Astrocyte (in vitro differentiated cells and primary cell): Measurements from ENCODE around the gene RTP1. TPM values are rescaled to one million over a fixed set of nuclear protein-coding genes. Genes with fewer than 3 reads are reported as not detected.

ENCODE experiments used
- DNase-seq: peaks from one replicate; pipeline ENCODE4 v3.0.0-alpha.2; 2010; ENCODE audit warnings: low read depth
- FAIRE-seq: peaks from 2 replicates; lab custom pipeline; 2011; peaks lifted over from hg19 to GRCh38; lab: Jason Lieb, UNC
- H2AFZ ChIP-seq: 2 replicates; pipeline ENCODE4 v1.6.0; 2012; ENCODE audit warnings: low read depth, low read length, inconsistent platforms
- H3K27ac ChIP-seq: 2 replicates; pipeline ENCODE4 v1.5.1; 2011; ENCODE audit warnings: low read depth, low read length, inconsistent platforms
- H3K27me3 ChIP-seq: 2 replicates; pipeline ENCODE4 v1.6.0; 2011; ENCODE audit warnings: low read length, inconsistent platforms; ENCODE audit not compliant: insufficient read depth
- H3K36me3 ChIP-seq: 2 replicates; pipeline ENCODE4 v1.5.1; 2011; ENCODE audit warnings: low read length, inconsistent platforms; ENCODE audit not compliant: insufficient read depth
- H3K4me1 ChIP-seq: 2 replicates; pipeline ENCODE4 v1.5.1; 2011; ENCODE audit warnings: low read length, inconsistent platforms; ENCODE audit not compliant: insufficient read depth
- H3K4me2 ChIP-seq: 2 replicates; pipeline ENCODE4 v1.6.0; 2012; ENCODE audit warnings: low read length, inconsistent platforms
- H3K4me3 ChIP-seq: 2 replicates; pipeline ENCODE4 v1.5.1; 2011; ENCODE audit warnings: low read depth, mild to moderate bottlenecking, low read length, inconsistent platforms; ENCODE audit not compliant: insufficient read depth
- H3K79me2 ChIP-seq: 2 replicates; pipeline ENCODE4 v1.6.0; 2012; ENCODE audit warnings: mild to moderate bottlenecking, low read length, inconsistent platforms; ENCODE audit not compliant: insufficient read depth
- H3K9ac ChIP-seq: 2 replicates; pipeline ENCODE4 v1.6.0; 2012; ENCODE audit warnings: mild to moderate bottlenecking, low read length, inconsistent platforms
- H3K9me3 ChIP-seq: 2 replicates; pipeline ENCODE4 v1.5.1; 2012; ENCODE audit warnings: low read depth, mild to moderate bottlenecking, low read length, inconsistent platforms; ENCODE audit not compliant: insufficient read depth
- H4K20me1 ChIP-seq: 2 replicates; pipeline ENCODE4 v1.6.0; 2012; ENCODE audit warnings: low read length, inconsistent platforms; ENCODE audit not compliant: insufficient read depth
- H3K27ac Mint-ChIP-seq: one replicate; pipeline ENCODE4 v1.8.0; 2021; ENCODE audit warnings: mild to moderate bottlenecking, mixed read lengths; ENCODE audit not compliant: unreplicated experiment
- H3K27me3 Mint-ChIP-seq: one replicate; pipeline ENCODE4 v1.8.0; 2021; ENCODE audit warnings: low read depth, mixed read lengths; ENCODE audit not compliant: unreplicated experiment
- H3K36me3 Mint-ChIP-seq: one replicate; pipeline ENCODE4 v1.8.0; 2021; ENCODE audit warnings: low read depth, mixed read lengths; ENCODE audit not compliant: unreplicated experiment
- H3K4me1 Mint-ChIP-seq: one replicate; pipeline ENCODE4 v1.8.0; 2021; ENCODE audit warnings: low read depth, mixed read lengths; ENCODE audit not compliant: unreplicated experiment
- H3K4me3 Mint-ChIP-seq: one replicate; pipeline ENCODE4 v1.8.0; 2021; ENCODE audit warnings: mild to moderate bottlenecking, moderate library complexity, mixed read lengths; ENCODE audit not compliant: unreplicated experiment
- H3K9me3 Mint-ChIP-seq: one replicate; pipeline ENCODE4 v1.8.0; 2021; ENCODE audit warnings: mild to moderate bottlenecking, mixed read lengths; ENCODE audit not compliant: unreplicated experiment
- CTCF ChIP-seq: IDR thresholded peaks from 2 replicates; pipeline ENCODE4 v1.5.1; 2011; ENCODE audit warnings: low read depth, mild to moderate bottlenecking, inconsistent platforms, low read length, moderate library complexity; ENCODE audit not compliant: insufficient read depth
- EZH2 ChIP-seq: IDR thresholded peaks from 2 replicates; pipeline ENCODE4 v1.6.1; 2012; ENCODE audit warnings: mild to moderate bottlenecking, low read length, inconsistent platforms; ENCODE audit not compliant: insufficient read depth
- total RNA-seq: library from RNA; stranded (reverse); gene quantifications from 2 replicates; pipeline ENCODE4 v1.2.1, GENCODE V29; 2021

Gene RTP1
- total RNA-seq, 1 donor from 2014 or later = not detected

- DNase-seq (no peak), FAIRE-seq (no peak)
- Histone ChIP-seq H4K20me1 (no peaks in the 10 kb centered on the region), H3K36me3 (no peaks in the 10 kb centered on the region), H3K4me3 (no peak overlapping the region), H3K27ac (no peak overlapping the region), H3K9ac (no peak overlapping the region), H3K9me3 (peaks cover 9% of the 10 kb centered on the region), H3K4me1 (peaks cover 19% of the 10 kb centered on the region), H2AFZ (no peak overlapping the region), H3K79me2 (no peaks in the 10 kb centered on the region), H3K4me2 (no peak overlapping the region), H3K27me3 (no peaks in the 10 kb centered on the region)
- Mint-ChIP-seq H3K27me3 (peaks cover 9% of the 10 kb centered on the region), H3K27ac (no peak overlapping the region), H3K9me3 (peaks cover 16% of the 10 kb centered on the region), H3K4me3 (no peak overlapping the region), H3K4me1 (peaks cover 9% of the 10 kb centered on the region), H3K36me3 (no peaks in the 10 kb centered on the region)
- TF ChIP-seq EZH2 (no peak), CTCF (no peak)
Observed at GRCh38 chr3:187210091-187210490, 12.8 kb downstream of the RTP1 start.

- FAIRE-seq = peak; percentile 87
- no peak overlapping the region for H2AFZ ChIP-seq
- peak; percentile 91 for DNase-seq
- H3K4me3 ChIP-seq = no peak overlapping the region
- peaks cover 19% of the 10 kb centered on the region for H3K4me1 ChIP-seq
- peaks cover 9% of the 10 kb centered on the region for H3K9me3 ChIP-seq
- H3K4me3 Mint-ChIP-seq = no peak overlapping the region
- H3K27me3 ChIP-seq = peaks cover 1% of the 10 kb centered on the region
- no peak overlapping the region for H3K9ac ChIP-seq
- peaks cover 9% of the 10 kb centered on the region for H3K4me1 Mint-ChIP-seq
- H3K36me3 Mint-ChIP-seq = no peaks in the 10 kb centered on the region
- H3K9me3 Mint-ChIP-seq = peaks cover 14% of the 10 kb centered on the region
- no peaks in the 10 kb centered on the region for H4K20me1 ChIP-seq
- H3K27ac ChIP-seq = no peak overlapping the region
- TF ChIP-seq EZH2 = no peak
- TF ChIP-seq CTCF = no peak
- H3K27ac Mint-ChIP-seq = no peak overlapping the region
- H3K27me3 Mint-ChIP-seq = peaks cover 5% of the 10 kb centered on the region
- H3K36me3 ChIP-seq = no peaks in the 10 kb centered on the region
- peak overlapping the region; percentile 14 for H3K4me2 ChIP-seq
- H3K79me2 ChIP-seq = no peaks in the 10 kb centered on the region
Observed at GRCh38 chr3:187210545-187211327, 13.4 kb downstream of the RTP1 start.

GRCh38 chr3:187211532-187212195, 14.4 kb downstream of the RTP1 start:
- peaks cover 9% of the 10 kb centered on the region for H3K9me3 Mint-ChIP-seq
- Histone ChIP-seq H4K20me1 (no peaks in the 10 kb centered on the region), H3K36me3 (no peaks in the 10 kb centered on the region), H3K9ac (no peak overlapping the region), H3K27me3 (peaks cover 6% of the 10 kb centered on the region), H3K9me3 (peaks cover 6% of the 10 kb centered on the region), H3K27ac (no peak overlapping the region), H3K4me3 (no peak overlapping the region), H3K4me2 (no peak overlapping the region), H2AFZ (no peak overlapping the region), H3K4me1 (peaks cover 19% of the 10 kb centered on the region), H3K79me2 (no peaks in the 10 kb centered on the region)
- no peaks in the 10 kb centered on the region for H3K36me3 Mint-ChIP-seq
- H3K27me3 Mint-ChIP-seq = peaks cover 5% of the 10 kb centered on the region
- H3K4me3 Mint-ChIP-seq = no peak overlapping the region
- TF ChIP-seq CTCF (no peak), EZH2 (no peak)
- FAIRE-seq = peak; percentile 37
- peak; percentile 79 for DNase-seq
- peaks cover 9% of the 10 kb centered on the region for H3K4me1 Mint-ChIP-seq
- no peak overlapping the region for H3K27ac Mint-ChIP-seq
